Keratinocyte (primary cell): ENCODE measurements around the gene ZCCHC7. TPM values are rescaled to one million over a fixed set of nuclear protein-coding genes. Genes with fewer than 3 reads are reported as not detected.

Experiments used
- DNase-seq: peaks from one replicate; pipeline ENCODE4 v3.0.0-alpha.2; 2011; ENCODE audit warnings: low read depth, missing footprints, low spot score
- FAIRE-seq: peaks from 2 replicates; lab custom pipeline; 2011; peaks lifted over from hg19 to GRCh38; lab: Jason Lieb, UNC
- H2AFZ ChIP-seq: 2 replicates; pipeline ENCODE4 v1.6.0; 2012; ENCODE audit warnings: low read length, control low read depth, inconsistent platforms; ENCODE audit not compliant: control insufficient read depth
- H3K27ac ChIP-seq: 2 replicates; pipeline ENCODE4 v1.5.1; 2011; ENCODE audit warnings: low read length; ENCODE audit not compliant: control insufficient read depth, insufficient read depth
- H3K27me3 ChIP-seq: 3 replicates; pipeline ENCODE4 v1.6.0; 2011; ENCODE audit warnings: low read length; ENCODE audit not compliant: control insufficient read depth, insufficient read depth; ENCODE audit errors: extremely low read depth
- H3K36me3 ChIP-seq, 2 experiments: 2 replicates in 1 of 2; 3 replicates in 1 of 2; pipeline ENCODE4 v1.5.1; 2011; ENCODE audit warnings: low read length in 2 of 2, mild to moderate bottlenecking in 1 of 2; ENCODE audit not compliant: control insufficient read depth in 2 of 2, insufficient read depth in 2 of 2; ENCODE audit errors: extremely low read depth in 1 of 2
- H3K4me1 ChIP-seq: 3 replicates; pipeline ENCODE4 v1.5.1; 2011; ENCODE audit warnings: low read length; ENCODE audit not compliant: control insufficient read depth, insufficient read depth; ENCODE audit errors: extremely low read depth
- H3K4me2 ChIP-seq: 3 replicates; pipeline ENCODE4 v1.6.0; 2011; ENCODE audit warnings: low read depth, low read length; ENCODE audit not compliant: control insufficient read depth, insufficient read depth; ENCODE audit errors: extremely low read depth
- H3K4me3 ChIP-seq, 3 experiments: fragments of 200-600 bp in 1 of 3; sonication (generic) in 1 of 3; 2 replicates in 2 of 3; 3 replicates in 1 of 3; pipeline ENCODE4 v1.5.1; 2011 to 2016; ENCODE audit warnings: low read length in 3 of 3, mild to moderate bottlenecking in 3 of 3, control low read depth in 2 of 3, inconsistent platforms in 1 of 3, low read depth in 1 of 3, mixed read lengths in 1 of 3, mixed run types in 1 of 3, moderate library complexity in 1 of 3; ENCODE audit not compliant: control insufficient read depth in 2 of 3, insufficient read depth in 2 of 3; ENCODE audit errors: extremely low read depth in 1 of 3
- H3K79me2 ChIP-seq: 2 replicates; pipeline ENCODE4 v1.6.0; 2012; ENCODE audit warnings: low read length; ENCODE audit not compliant: control insufficient read depth, insufficient read depth
- H3K9ac ChIP-seq: 3 replicates; pipeline ENCODE4 v1.6.0; 2011; ENCODE audit warnings: low read length; ENCODE audit not compliant: control insufficient read depth, insufficient read depth; ENCODE audit errors: extremely low read depth
- H3K9me1 ChIP-seq: 3 replicates; pipeline ENCODE4 v1.6.0; 2011; ENCODE audit warnings: low read length; ENCODE audit not compliant: control insufficient read depth, insufficient read depth; ENCODE audit errors: extremely low read depth
- H3K9me3 ChIP-seq: 2 replicates; pipeline ENCODE4 v1.5.1; 2012; ENCODE audit warnings: low read depth, low read length; ENCODE audit not compliant: control insufficient read depth
- H4K20me1 ChIP-seq: 3 replicates; pipeline ENCODE4 v1.6.0; 2011; ENCODE audit warnings: low read length; ENCODE audit not compliant: control insufficient read depth, insufficient read depth; ENCODE audit errors: extremely low read depth
- CTCF ChIP-seq, 3 experiments: IDR thresholded peaks in 1 of 3; conservative IDR thresholded peaks in 1 of 3; optimal IDR thresholded peaks in 1 of 3; 2 replicates in 2 of 3; 3 replicates in 1 of 3; pipeline versions ENCODE3 to v1.5.1; 2011; ENCODE audit warnings: low read length in 3 of 3, mild to moderate bottlenecking in 3 of 3, moderate library complexity in 2 of 3, control low read depth in 1 of 3, inconsistent platforms in 1 of 3; ENCODE audit not compliant: insufficient read depth in 2 of 3; ENCODE audit errors: extremely low read depth in 1 of 3
- EZH2 ChIP-seq: IDR thresholded peaks from one replicate; pipeline ENCODE4 v1.6.1; 2012; ENCODE audit warnings: inconsistent platforms, mild to moderate bottlenecking, low read length, moderate library complexity
- dilution Hi-C: fragments of 300-500 bp; cut with MboI; formaldehyde crosslinking; loops from one replicate; pipeline ENCODE4 v1.7.0; 2020; ENCODE audit warnings: low sequenced_read_pairs; ENCODE audit not compliant: extremely low pct_ligation_motif_present
- polyA plus RNA-seq, 5 experiments: library from polyadenylated mRNA; depleted of rRNA in 3 of 5; stranded (reverse) in 3 of 5; stranded (forward) in 1 of 5; unstranded in 1 of 5; fragments of >200 nt; gene quantifications; 1 replicate in 1 of 5; 2 replicates in 3 of 5; 3 replicates in 1 of 5; pipeline versions ENCODE4 v1.2.1 to v1.2.3, GENCODE V29; 2011 to 2012; ENCODE audit warnings: missing spikeins in 2 of 5, low read depth in 1 of 5, low replicate concordance in 1 of 5

Gene ZCCHC7
- polyA plus RNA-seq, 1 donor (not counting 4 experiments of a cell fraction or from before 2014, with no cell fraction given) = 16.5 TPM

GRCh38 chr9:37362430-37362829, 242.1 kb downstream of the ZCCHC7 start:
- Histone ChIP-seq H3K4me3 (no peak overlapping the region), H3K27ac (no peak overlapping the region), H3K9me1 (no peaks in the 10 kb centered on the region), H4K20me1 (no peaks in the 10 kb centered on the region), H3K4me2 (no peak overlapping the region), H3K4me1 (no peaks in the 10 kb centered on the region), H3K36me3 (peaks cover 0 to 4% of the 10 kb centered on the region in 2 experiments), H3K79me2 (no peaks in the 10 kb centered on the region), H3K27me3 (no peaks in the 10 kb centered on the region), H3K9ac (no peak overlapping the region), H2AFZ (no peak overlapping the region), H3K9me3 (no peaks in the 10 kb centered on the region)
- FAIRE-seq = no peak
- no peak for DNase-seq
- dilution Hi-C loops = no loop called here
- TF ChIP-seq CTCF (optimal IDR thresholded peaks at IDR 0.05 in 1 of 3, IDR thresholded peaks at IDR 0.05 in 1 of 3, conservative IDR thresholded peaks at IDR 0.05 in 1 of 3; ENCODE audit: extremely low read depth in 1 of 3, insufficient read depth in 2 of 3, low read length in 3 of 3) (no peak), EZH2 (no peak)

GRCh38 chr9:37363124-37363523, 242.8 kb downstream of the ZCCHC7 start:
- Histone ChIP-seq H3K4me2 (no peak overlapping the region), H3K9ac (no peak overlapping the region), H2AFZ (no peak overlapping the region), H3K9me1 (no peaks in the 10 kb centered on the region), H3K79me2 (no peaks in the 10 kb centered on the region), H3K4me1 (no peaks in the 10 kb centered on the region), H3K27ac (no peak overlapping the region), H4K20me1 (no peaks in the 10 kb centered on the region), H3K9me3 (no peaks in the 10 kb centered on the region), H3K36me3 (peaks cover 0 to 3% of the 10 kb centered on the region in 2 experiments), H3K27me3 (no peaks in the 10 kb centered on the region), H3K4me3 (no peak overlapping the region)
- no peak for FAIRE-seq
- DNase-seq = no peak
- TF ChIP-seq EZH2 (no peak), CTCF (optimal IDR thresholded peaks at IDR 0.05 in 1 of 3, IDR thresholded peaks at IDR 0.05 in 1 of 3, conservative IDR thresholded peaks at IDR 0.05 in 1 of 3; ENCODE audit: extremely low read depth in 1 of 3, insufficient read depth in 2 of 3, low read length in 3 of 3) (no peak)
- dilution Hi-C loops = no loop called here
